B cell (primary cell): ENCODE data around the gene TBPL2. TPM values are rescaled to one million over a fixed set of nuclear protein-coding genes. Genes with fewer than 3 reads are reported as not detected.

Experiments used
- ATAC-seq: fragments of 200-7000 bp; cut with Tn5 transposase; one replicate; pipeline ENCODE4 v1.10.0; 2021; ENCODE audit warnings: low read depth, mild to moderate bottlenecking, moderate number of reproducible peaks, moderate library complexity
- CTCF ChIA-PET: fragments of 350-600 bp; sonication (Branson Sonifier 250); formaldehyde crosslinking; loops from one replicate; lab custom pipeline; 2021; ENCODE audit warnings: antibody characterized with exemption, inconsistent platforms; lab: Charles Lee
- POLR2A ChIA-PET: fragments of 350-600 bp; sonication (Branson Sonifier 250); formaldehyde crosslinking; loops from one replicate; lab custom pipeline; 2021; ENCODE audit warnings: antibody characterized with exemption; lab: Charles Lee
- DNase-seq: peaks from one replicate; pipeline ENCODE4 v3.0.0; 2013
- H2AFZ ChIP-seq: 2 replicates; pipeline ENCODE4 v1.6.1; 2012; ENCODE audit warnings: mild to moderate bottlenecking, low read depth, low read length; ENCODE audit not compliant: insufficient read depth, poor library complexity, severe bottlenecking
- H3K27ac ChIP-seq, 2 donors: 1 replicate in 1 of 2; 2 replicates in 1 of 2; pipeline ENCODE4 v1.5.1; 2012 to 2013; ENCODE audit warnings: low read length in 2 of 2, mild to moderate bottlenecking in 2 of 2, moderate library complexity in 1 of 2
- H3K27me3 ChIP-seq, 4 experiments: fragments of 200-600 bp in 1 of 4; sonication (generic) in 1 of 4; replicated peaks in 1 of 4; 1 replicate in 2 of 4; 2 replicates in 2 of 4; pipeline versions ENCODE4 v1.6.1 to v1.7.0; 2013 to 2016; ENCODE audit warnings: low read length in 3 of 4, mild to moderate bottlenecking in 2 of 4, mixed read lengths in 1 of 4, moderate library complexity in 1 of 4; ENCODE audit not compliant: insufficient read depth in 4 of 4, control insufficient read depth in 3 of 4; ENCODE audit errors: control extremely low read depth in 1 of 4
- H3K36me3 ChIP-seq, 2 experiments: replicated peaks in 1 of 2; 1 replicate in 1 of 2; 2 replicates in 1 of 2; pipeline versions ENCODE4 v1.6.1 to v1.7.1; 2013; ENCODE audit warnings: low read length in 1 of 2; ENCODE audit not compliant: insufficient read depth in 2 of 2, control insufficient read depth in 1 of 2; ENCODE audit errors: control extremely low read depth in 1 of 2, extremely low read depth in 1 of 2
- H3K4me1 ChIP-seq, 2 donors: fragments of 200-600 bp in 1 of 2; sonication (generic) in 1 of 2; 1 replicate in 1 of 2; 2 replicates in 1 of 2; pipeline versions ENCODE4 v1.5.1 to v1.6.1; 2013 to 2017; ENCODE audit warnings: low read length in 2 of 2; ENCODE audit not compliant: control insufficient read depth in 2 of 2, insufficient read depth in 2 of 2
- H3K4me2 ChIP-seq: replicated peaks from 2 replicates; pipeline ENCODE3; 2012; ENCODE audit warnings: mild to moderate bottlenecking, low read depth, low read length; ENCODE audit not compliant: poor library complexity, severe bottlenecking
- H3K4me3 ChIP-seq, 5 experiments: fragments of 200-600 bp in 1 of 5; sonication (generic) in 1 of 5; 1 replicate in 3 of 5; 2 replicates in 2 of 5; pipeline versions ENCODE4 v1.5.1 to v1.7.0; 2011 to 2016; ENCODE audit warnings: low read length in 4 of 5, mild to moderate bottlenecking in 4 of 5, low read depth in 2 of 5, control low read depth in 1 of 5, moderate library complexity in 1 of 5; ENCODE audit not compliant: insufficient read depth in 1 of 5; ENCODE audit errors: control extremely low read depth in 1 of 5, extremely low read depth in 1 of 5
- H3K79me2 ChIP-seq: fragments of 200-600 bp; sonication (generic); one replicate; pipeline ENCODE4 v1.6.0; 2016; ENCODE audit warnings: low read length; ENCODE audit not compliant: control insufficient read depth, insufficient read depth
- H3K9ac ChIP-seq: fragments of 200-600 bp; sonication (generic); 2 replicates; pipeline ENCODE4 v1.6.1; 2017; ENCODE audit warnings: mild to moderate bottlenecking, low read length, moderate library complexity
- H3K9me3 ChIP-seq, 3 donors: one replicate each; pipeline versions ENCODE4 v1.6.1 to v1.7.1; 2013; ENCODE audit warnings: low read length in 2 of 3; ENCODE audit not compliant: control insufficient read depth in 2 of 3, insufficient read depth in 1 of 3; ENCODE audit errors: control extremely low read depth in 1 of 3
- H4K20me1 ChIP-seq: 2 replicates; pipeline ENCODE4 v1.6.0; 2012; ENCODE audit warnings: mild to moderate bottlenecking, low read length; ENCODE audit not compliant: insufficient read depth, control insufficient read depth, poor library complexity, severe bottlenecking
- H3K27ac Mint-ChIP-seq: one replicate; pipeline ENCODE4 v1.8.0; 2021; ENCODE audit warnings: mixed read lengths
- H3K27me3 Mint-ChIP-seq: one replicate; pipeline ENCODE4 v1.8.0; 2021; ENCODE audit warnings: mixed read lengths
- H3K4me1 Mint-ChIP-seq: one replicate; pipeline ENCODE4 v1.8.0; 2021; ENCODE audit warnings: mixed read lengths
- H3K4me3 Mint-ChIP-seq: one replicate; pipeline ENCODE4 v1.8.0; 2021; ENCODE audit warnings: mixed read lengths
- H3K9me3 Mint-ChIP-seq: one replicate; pipeline ENCODE4 v1.8.0; 2022; ENCODE audit warnings: mixed read lengths; ENCODE audit not compliant: insufficient read depth
- EZH2 ChIP-seq: IDR thresholded peaks from 2 replicates; pipeline ENCODE4 v1.6.1; 2012; ENCODE audit warnings: borderline replicate concordance, low read depth, mild to moderate bottlenecking, moderate library complexity, low read length; ENCODE audit not compliant: insufficient read depth, poor library complexity, severe bottlenecking
- WGBS: methylation state at CpG from one replicate; pipeline ENCODE4 v1.1.5; 2013; ENCODE audit warnings: missing lambda C conversion rate; ENCODE audit not compliant: insufficient coverage; 5-methylcytosine and 5-hydroxymethylcytosine counted together
- intact Hi-C: fragments of 100-400 bp; cut with micrococcal nuclease; formaldehyde crosslinking; loops from one replicate; pipeline ENCODE4 v1.10.0; 2022
- polyA plus RNA-seq: library from polyadenylated mRNA; depleted of rRNA; stranded (reverse); fragments of >200 nt; gene quantifications from 2 replicates; pipeline ENCODE4 v1.2.3, GENCODE V29; 2012
- total RNA-seq, 2 donors: library from RNA; stranded (reverse); fragments of 120-200 nt in 1 of 2; gene quantifications; 1 replicate in 1 of 2; 2 replicates in 1 of 2; pipeline versions ENCODE4 v1.2.3 to v1.2.4, GENCODE V29; 2013 to 2022
- TF ChIP-seq, protein P1 (sequence below): fragments of 200-600 bp; IDR thresholded peaks from one replicate; pipeline ENCODE4 v1.8.0; 2022; ENCODE audit warnings: antibody characterized with exemption, mild to moderate bottlenecking

The TBPL2 gene
- total and polyA plus RNA-seq, 2 donors (not counting 1 experiment from before 2014, with no cell fraction given) = not detected

DNA sequence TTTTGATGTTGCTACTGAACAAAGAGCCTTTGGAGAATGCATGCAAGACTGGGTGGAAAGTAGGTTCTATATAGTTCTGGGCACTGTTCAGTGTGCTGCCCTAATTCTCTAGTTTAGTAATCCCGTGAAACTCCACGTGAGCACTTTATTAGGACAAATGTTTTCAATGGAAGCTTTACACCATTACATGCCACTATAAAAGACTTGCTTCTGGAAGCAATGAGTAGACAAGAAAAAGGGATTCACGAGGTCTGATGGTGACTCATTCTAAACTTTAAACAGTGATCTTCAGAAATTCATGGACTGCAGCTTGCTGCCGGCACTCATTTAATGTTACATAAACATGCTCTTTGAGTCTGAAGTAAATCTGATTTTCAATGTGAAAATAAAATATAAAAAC, 51.1 kb downstream of the TBPL2 start:
- no peak overlapping the region for H3K9ac ChIP-seq
- intact Hi-C loops = no loop called here
- no peak overlapping the region for H3K4me3 ChIP-seq
- CTCF ChIA-PET = no interaction called here
- no peaks in the 10 kb centered on the region for H3K27me3 Mint-ChIP-seq
- no peaks in the 10 kb centered on the region for H3K9me3 Mint-ChIP-seq
- H3K27ac Mint-ChIP-seq = no peak overlapping the region
- no peak overlapping the region for H2AFZ ChIP-seq
- WGBS = no CpG with 5 or more reads among the region's 4 CpGs
- peaks cover under 1 to 31% of the 10 kb centered on the region in 2 experiments for H3K36me3 ChIP-seq
- no peak overlapping the region for H3K4me2 ChIP-seq
- H3K4me1 Mint-ChIP-seq = no peaks in the 10 kb centered on the region
- no peak overlapping the region for H3K27ac ChIP-seq
- H3K4me1 ChIP-seq = no peaks in the 10 kb centered on the region
- H3K27me3 ChIP-seq = no peaks in the 10 kb centered on the region
- no peaks in the 10 kb centered on the region for H3K9me3 ChIP-seq
- H4K20me1 ChIP-seq = peaks cover 4% of the 10 kb centered on the region
- POLR2A ChIA-PET = no interaction called here
- no peaks in the 10 kb centered on the region for H3K79me2 ChIP-seq
- ATAC-seq (no peak), DNase-seq (no peak)
- TF ChIP-seq, protein P1, sequence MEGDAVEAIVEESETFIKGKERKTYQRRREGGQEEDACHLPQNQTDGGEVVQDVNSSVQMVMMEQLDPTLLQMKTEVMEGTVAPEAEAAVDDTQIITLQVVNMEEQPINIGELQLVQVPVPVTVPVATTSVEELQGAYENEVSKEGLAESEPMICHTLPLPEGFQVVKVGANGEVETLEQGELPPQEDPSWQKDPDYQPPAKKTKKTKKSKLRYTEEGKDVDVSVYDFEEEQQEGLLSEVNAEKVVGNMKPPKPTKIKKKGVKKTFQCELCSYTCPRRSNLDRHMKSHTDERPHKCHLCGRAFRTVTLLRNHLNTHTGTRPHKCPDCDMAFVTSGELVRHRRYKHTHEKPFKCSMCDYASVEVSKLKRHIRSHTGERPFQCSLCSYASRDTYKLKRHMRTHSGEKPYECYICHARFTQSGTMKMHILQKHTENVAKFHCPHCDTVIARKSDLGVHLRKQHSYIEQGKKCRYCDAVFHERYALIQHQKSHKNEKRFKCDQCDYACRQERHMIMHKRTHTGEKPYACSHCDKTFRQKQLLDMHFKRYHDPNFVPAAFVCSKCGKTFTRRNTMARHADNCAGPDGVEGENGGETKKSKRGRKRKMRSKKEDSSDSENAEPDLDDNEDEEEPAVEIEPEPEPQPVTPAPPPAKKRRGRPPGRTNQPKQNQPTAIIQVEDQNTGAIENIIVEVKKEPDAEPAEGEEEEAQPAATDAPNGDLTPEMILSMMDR = no peak
- no peak overlapping the region for H3K4me3 Mint-ChIP-seq

DNA sequence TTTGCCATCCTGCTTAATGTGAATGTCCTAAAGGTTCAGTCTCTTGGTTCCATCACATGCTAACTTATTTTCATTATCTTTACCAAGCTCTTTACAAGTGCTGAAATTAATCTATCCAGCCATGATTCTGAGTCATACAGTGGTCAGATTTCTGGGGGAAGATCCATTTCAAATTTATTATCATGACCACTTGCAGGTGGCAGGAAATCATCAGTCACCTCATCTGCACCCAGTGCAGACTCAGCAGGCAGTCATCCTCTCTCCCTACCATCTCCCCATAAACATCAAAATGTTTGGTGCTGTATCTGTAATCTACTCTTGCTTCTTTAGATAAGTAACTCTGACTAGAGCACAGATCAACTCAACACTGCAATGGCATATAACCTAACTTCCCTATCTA, 52.3 kb downstream of the TBPL2 start:
- TF ChIP-seq, protein P1 = no peak
- no peak for TF ChIP-seq EZH2
- H3K27me3 ChIP-seq = no peaks in the 10 kb centered on the region
- no peak overlapping the region for H3K27ac ChIP-seq
- no peak overlapping the region for H3K27ac Mint-ChIP-seq
- ChIA-PET CTCF (no interaction called here), POLR2A (no interaction called here)
- H3K9me3 ChIP-seq = no peaks in the 10 kb centered on the region
- H4K20me1 ChIP-seq = peaks cover 4% of the 10 kb centered on the region
- no peak overlapping the region for H3K4me3 ChIP-seq
- intact Hi-C loops = no loop called here
- H3K36me3 ChIP-seq = peaks cover 0 to 37% of the 10 kb centered on the region in 2 experiments
- DNase-seq (no peak), ATAC-seq (no peak)
- H3K4me3 Mint-ChIP-seq = no peak overlapping the region
- H3K79me2 ChIP-seq = no peaks in the 10 kb centered on the region
- no peaks in the 10 kb centered on the region for H3K27me3 Mint-ChIP-seq
- no peak overlapping the region for H3K4me2 ChIP-seq
- H3K9ac ChIP-seq = no peak overlapping the region
- no peak overlapping the region for H2AFZ ChIP-seq
- H3K9me3 Mint-ChIP-seq = no peaks in the 10 kb centered on the region
- H3K4me1 ChIP-seq = no peaks in the 10 kb centered on the region
- no peaks in the 10 kb centered on the region for H3K4me1 Mint-ChIP-seq
